Measurements from ENCODE around the gene PPID. TPM values are rescaled to one million over a fixed set of nuclear protein-coding genes. Genes with fewer than 3 reads are reported as not detected.

The PPID gene
- total RNA-seq, 1 donor from 2014 or later, result 20.0 TPM

- Mint-ChIP-seq H3K27ac (ENCODE audit: unreplicated experiment) (no peak overlapping the region), H3K36me3 (ENCODE audit: low read depth) (peaks cover under 1% of the 10 kb centered on the region), H3K27me3 (ENCODE audit: low read depth) (peaks cover 21% of the 10 kb centered on the region), H3K9me3 (ENCODE audit: low read depth) (no peaks in the 10 kb centered on the region), H3K4me3 (ENCODE audit: unreplicated experiment) (no peak overlapping the region), H3K4me1 (ENCODE audit: low read depth) (peaks cover 18% of the 10 kb centered on the region)
- TF ChIP-seq, protein P1, sequence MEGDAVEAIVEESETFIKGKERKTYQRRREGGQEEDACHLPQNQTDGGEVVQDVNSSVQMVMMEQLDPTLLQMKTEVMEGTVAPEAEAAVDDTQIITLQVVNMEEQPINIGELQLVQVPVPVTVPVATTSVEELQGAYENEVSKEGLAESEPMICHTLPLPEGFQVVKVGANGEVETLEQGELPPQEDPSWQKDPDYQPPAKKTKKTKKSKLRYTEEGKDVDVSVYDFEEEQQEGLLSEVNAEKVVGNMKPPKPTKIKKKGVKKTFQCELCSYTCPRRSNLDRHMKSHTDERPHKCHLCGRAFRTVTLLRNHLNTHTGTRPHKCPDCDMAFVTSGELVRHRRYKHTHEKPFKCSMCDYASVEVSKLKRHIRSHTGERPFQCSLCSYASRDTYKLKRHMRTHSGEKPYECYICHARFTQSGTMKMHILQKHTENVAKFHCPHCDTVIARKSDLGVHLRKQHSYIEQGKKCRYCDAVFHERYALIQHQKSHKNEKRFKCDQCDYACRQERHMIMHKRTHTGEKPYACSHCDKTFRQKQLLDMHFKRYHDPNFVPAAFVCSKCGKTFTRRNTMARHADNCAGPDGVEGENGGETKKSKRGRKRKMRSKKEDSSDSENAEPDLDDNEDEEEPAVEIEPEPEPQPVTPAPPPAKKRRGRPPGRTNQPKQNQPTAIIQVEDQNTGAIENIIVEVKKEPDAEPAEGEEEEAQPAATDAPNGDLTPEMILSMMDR (IDR thresholded peaks at IDR 0.05), result no peak
- DNase-seq (ENCODE audit: low spot score), result no peak
Measured at GRCh38 chr4:158726633-158727032, 3.4 kb upstream of the PPID start.

DNA sequence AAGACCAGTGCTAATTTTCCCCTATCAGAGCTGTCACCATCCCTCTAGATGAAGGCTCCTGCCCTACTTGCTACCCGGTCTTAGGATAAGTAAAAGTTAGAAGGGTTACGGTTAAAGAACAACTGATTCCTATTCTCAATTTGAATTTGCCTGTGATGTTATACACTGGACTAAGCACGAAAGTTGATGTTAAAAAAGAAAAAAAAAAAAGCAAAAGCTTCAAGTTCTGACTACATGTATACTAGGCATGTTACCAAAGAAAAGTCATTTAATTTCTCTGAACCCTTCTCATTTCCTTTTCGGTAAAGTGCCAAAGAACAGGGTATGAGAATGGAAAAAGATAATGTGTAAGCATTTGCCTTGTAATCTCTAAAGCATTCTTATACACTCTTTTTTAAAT lies 1.4 kb upstream of the PPID start:
- no peak for DNase-seq (ENCODE audit: low spot score)
- Mint-ChIP-seq H3K27ac (ENCODE audit: unreplicated experiment) (no peak overlapping the region), H3K36me3 (ENCODE audit: low read depth) (peaks cover 8% of the 10 kb centered on the region), H3K9me3 (ENCODE audit: low read depth) (no peaks in the 10 kb centered on the region), H3K4me1 (ENCODE audit: low read depth) (peaks cover 21% of the 10 kb centered on the region), H3K27me3 (ENCODE audit: low read depth) (peaks cover 20% of the 10 kb centered on the region), H3K4me3 (ENCODE audit: unreplicated experiment) (no peak overlapping the region)
- TF ChIP-seq, protein P1 (IDR thresholded peaks at IDR 0.05), result no peak

- no peak for DNase-seq (ENCODE audit: low spot score)
- no peaks in the 10 kb centered on the region for H3K9me3 Mint-ChIP-seq (ENCODE audit: low read depth)
- H3K27ac Mint-ChIP-seq (ENCODE audit: unreplicated experiment), result peak overlapping the region; percentile 97
- TF ChIP-seq, protein P1 (IDR thresholded peaks at IDR 0.05), result no peak
- peaks cover 21% of the 10 kb centered on the region for H3K4me1 Mint-ChIP-seq (ENCODE audit: low read depth)
- H3K36me3 Mint-ChIP-seq (ENCODE audit: low read depth), result peaks cover 21% of the 10 kb centered on the region
- peak overlapping the region; percentile 94 for H3K4me3 Mint-ChIP-seq (ENCODE audit: unreplicated experiment)
- H3K27me3 Mint-ChIP-seq (ENCODE audit: low read depth), result peaks cover 7% of the 10 kb centered on the region
Measured at GRCh38 chr4:158722291-158722916, 792 bp downstream of the PPID start.

DNA sequence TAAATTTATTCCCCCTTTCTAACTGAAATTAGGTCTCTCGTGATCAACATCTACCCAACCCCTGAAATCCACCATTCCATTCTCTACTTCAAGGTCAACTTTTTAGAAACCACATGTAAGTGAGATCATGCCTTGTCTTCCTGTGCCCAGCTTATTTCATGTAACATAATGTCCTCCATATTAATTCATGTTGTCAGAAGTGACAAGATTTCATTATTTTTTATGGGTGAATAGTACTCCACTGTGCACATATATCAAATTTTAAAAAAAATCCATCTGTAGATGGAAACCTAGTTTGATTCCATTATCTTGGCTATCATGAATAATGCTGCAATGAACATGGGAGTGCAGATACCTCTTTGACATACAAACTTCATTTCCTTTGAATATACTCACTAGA lies 1.5 kb downstream of the PPID start:
- peaks cover 24% of the 10 kb centered on the region for H3K36me3 Mint-ChIP-seq (ENCODE audit: low read depth)
- H3K27me3 Mint-ChIP-seq (ENCODE audit: low read depth), result peaks cover 5% of the 10 kb centered on the region
- H3K27ac Mint-ChIP-seq (ENCODE audit: unreplicated experiment), result no peak overlapping the region
- peaks cover 21% of the 10 kb centered on the region for H3K4me1 Mint-ChIP-seq (ENCODE audit: low read depth)
- no peaks in the 10 kb centered on the region for H3K9me3 Mint-ChIP-seq (ENCODE audit: low read depth)
- H3K4me3 Mint-ChIP-seq (ENCODE audit: unreplicated experiment), result peak overlapping the region; percentile 94
- no peak for DNase-seq (ENCODE audit: low spot score)
- TF ChIP-seq, protein P1 (IDR thresholded peaks at IDR 0.05), result no peak

DNA sequence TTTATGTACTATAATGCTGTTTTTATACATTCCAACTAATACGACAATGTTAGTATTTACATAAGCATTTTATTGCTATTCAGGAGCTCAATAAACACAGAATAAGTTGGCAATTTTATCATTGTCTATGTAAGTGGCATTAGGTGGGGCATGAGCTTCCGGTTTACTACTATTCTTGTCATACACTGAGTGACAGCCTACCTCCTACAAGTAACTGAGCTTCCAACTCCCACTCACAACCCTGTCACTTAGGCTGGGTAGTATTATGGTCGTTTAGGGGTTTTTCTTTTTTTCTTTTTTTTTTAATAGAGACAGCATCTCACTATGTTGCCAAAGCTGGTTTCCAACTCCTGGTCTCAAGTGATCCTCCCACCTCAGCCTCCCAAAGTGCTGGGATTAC lies 7.4 kb downstream of the PPID start:
- no peak overlapping the region for H3K4me3 Mint-ChIP-seq (ENCODE audit: unreplicated experiment)
- H3K36me3 Mint-ChIP-seq (ENCODE audit: low read depth), result peaks cover 38% of the 10 kb centered on the region
- H3K27ac Mint-ChIP-seq (ENCODE audit: unreplicated experiment), result no peak overlapping the region
- no peaks in the 10 kb centered on the region for H3K27me3 Mint-ChIP-seq (ENCODE audit: low read depth)
- no peaks in the 10 kb centered on the region for H3K4me1 Mint-ChIP-seq (ENCODE audit: low read depth)
- no peaks in the 10 kb centered on the region for H3K9me3 Mint-ChIP-seq (ENCODE audit: low read depth)
- TF ChIP-seq, protein P1 (IDR thresholded peaks at IDR 0.05), result no peak
- no peak for DNase-seq (ENCODE audit: low spot score)

Measured in chondrocyte (in vitro differentiated cells).